Embryonic facial prominence (tissue), 1 donor: Measurements from ENCODE around the gene BMERB1.

Experiments
- DNase-seq: peaks from one replicate; pipeline ENCODE4 v3.0.0-alpha.2; 2016; ENCODE audit errors: extremely low spot score

Gene BMERB1

GRCh38 chr16:15495898-15496297 is 61.5 kb downstream of the BMERB1 start:
- no peak for DNase-seq

- DNase-seq = no peak
Measured at GRCh38 chr16:15498427-15499175, 64.2 kb downstream of the BMERB1 start.

GRCh38 chr16:15502041-15502725 is 67.8 kb downstream of the BMERB1 start:
- no peak for DNase-seq

- no peak for DNase-seq
Measured at GRCh38 chr16:15506441-15506840, 72.1 kb downstream of the BMERB1 start.

GRCh38 chr16:15507301-15507958 is 73.0 kb downstream of the BMERB1 start:
- no peak for DNase-seq

- no peak for DNase-seq
Measured at GRCh38 chr16:15507959-15508627, 73.7 kb downstream of the BMERB1 start.

- DNase-seq = no peak
Measured at GRCh38 chr16:15509051-15509592, 74.7 kb downstream of the BMERB1 start.

- DNase-seq = no peak
Measured at GRCh38 chr16:15509593-15510535, 75.5 kb downstream of the BMERB1 start.

- DNase-seq = no peak
Measured at GRCh38 chr16:15510992-15511391, 76.6 kb downstream of the BMERB1 start.

GRCh38 chr16:15511759-15512487 is 77.5 kb downstream of the BMERB1 start:
- no peak for DNase-seq

GRCh38 chr16:15513156-15513555 is 78.8 kb downstream of the BMERB1 start:
- DNase-seq = no peak

GRCh38 chr16:15515992-15516391 is 81.6 kb downstream of the BMERB1 start:
- DNase-seq = no peak

- DNase-seq = no peak
Measured at GRCh38 chr16:15516609-15517008, 82.2 kb downstream of the BMERB1 start.

GRCh38 chr16:15517743-15518377 is 83.5 kb downstream of the BMERB1 start:
- no peak for DNase-seq

GRCh38 chr16:15518381-15519351 is 84.3 kb downstream of the BMERB1 start:
- DNase-seq = no peak

GRCh38 chr16:15519790-15520189 is 85.4 kb downstream of the BMERB1 start:
- DNase-seq = no peak

GRCh38 chr16:15521390-15521757 is 87.0 kb downstream of the BMERB1 start:
- DNase-seq = no peak

GRCh38 chr16:15521758-15522509 is 87.5 kb downstream of the BMERB1 start:
- no peak for DNase-seq
